Stimulated activated CD8-positive, alpha-beta memory T cell treated with anti-CD3 and anti-CD28 coated beads, Interleukin-4, amount 100 ng/mL, for 4 hours (primary cell): ENCODE results near the gene EXOC3L4.
"Not testable (repeated sequence)": the region's sequence is repeated elsewhere in the genome, so short reads cannot be mapped to it uniquely, and the experiment has no call there.

Experiments
- DNase-seq, 2 donors: peaks; one replicate each; pipeline ENCODE4 v3.0.0-alpha.2; 2020; ENCODE audit warnings: low read depth in 2 of 2, low spot score in 1 of 2

The EXOC3L4 gene

DNA sequence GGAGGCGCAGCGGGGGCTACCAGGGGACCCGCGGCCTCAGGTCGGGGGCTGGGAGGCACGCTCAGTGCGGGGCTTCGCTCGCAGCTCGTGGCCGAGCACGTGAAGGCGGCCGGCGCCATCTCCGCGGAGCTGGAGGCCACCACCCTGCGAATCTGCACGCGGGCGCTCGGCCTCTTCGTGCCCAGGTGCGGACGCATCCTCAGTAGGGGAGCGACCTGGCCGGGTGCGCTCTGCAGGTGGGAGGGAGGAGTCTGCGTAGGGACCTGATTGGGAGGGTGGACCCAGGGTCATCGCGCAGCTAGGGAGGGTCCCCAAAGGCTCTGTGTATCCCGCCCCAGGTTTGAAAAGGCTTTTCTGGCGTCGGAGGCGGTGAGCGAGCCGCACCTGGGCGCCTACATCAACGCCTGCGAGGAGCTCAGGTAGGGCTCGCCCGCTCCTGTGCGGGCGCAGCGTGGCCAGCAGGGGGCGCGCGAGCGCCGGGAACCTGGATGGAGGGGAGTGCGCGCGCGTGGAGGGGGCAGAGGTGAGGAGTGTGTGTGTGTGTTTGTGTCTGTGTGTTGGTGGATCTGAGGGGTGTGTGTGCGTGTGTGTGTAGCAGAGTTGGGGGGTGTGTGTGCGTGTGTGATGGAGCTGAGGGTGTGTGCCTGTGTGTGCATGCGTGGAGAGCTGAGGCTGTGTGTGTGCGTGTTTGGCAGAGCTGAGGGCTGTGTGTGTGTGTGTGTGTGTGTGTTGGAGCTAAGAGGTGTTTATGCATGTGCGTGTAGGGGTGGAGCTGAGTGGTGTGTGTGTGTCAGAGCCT is 10.3 kb downstream of the EXOC3L4 start:
- DNase-seq = peak; percentile 32 to 52

DNA sequence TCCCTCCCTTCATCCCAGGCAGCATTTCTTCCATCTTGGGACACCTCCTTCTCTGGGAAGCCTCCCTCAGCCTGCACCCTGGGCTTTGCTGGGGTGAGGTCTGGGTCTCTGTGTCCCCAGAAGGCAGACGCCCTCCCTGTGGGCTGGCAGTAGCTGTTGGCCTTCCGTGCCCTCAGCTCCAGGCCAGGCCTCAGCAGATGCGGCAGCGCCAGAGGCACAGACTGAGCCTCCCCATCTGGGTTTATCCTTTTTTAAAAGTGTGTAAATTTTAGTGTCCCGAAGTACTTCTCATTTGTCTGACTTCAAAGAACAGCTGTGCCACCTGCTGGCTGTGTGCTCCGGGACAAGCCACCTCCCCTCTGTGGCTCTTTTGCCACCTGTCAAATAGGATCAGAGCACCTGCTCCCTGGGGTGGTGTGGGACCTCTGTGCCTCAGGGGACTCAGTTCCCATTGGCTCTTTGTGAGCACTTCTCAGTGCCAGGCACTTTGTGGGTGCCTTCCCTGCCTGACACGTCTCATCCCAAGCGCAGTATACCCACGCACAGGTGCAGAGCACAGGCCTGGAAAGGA is 11.1 kb downstream of the EXOC3L4 start:
- DNase-seq = no peak

DNA sequence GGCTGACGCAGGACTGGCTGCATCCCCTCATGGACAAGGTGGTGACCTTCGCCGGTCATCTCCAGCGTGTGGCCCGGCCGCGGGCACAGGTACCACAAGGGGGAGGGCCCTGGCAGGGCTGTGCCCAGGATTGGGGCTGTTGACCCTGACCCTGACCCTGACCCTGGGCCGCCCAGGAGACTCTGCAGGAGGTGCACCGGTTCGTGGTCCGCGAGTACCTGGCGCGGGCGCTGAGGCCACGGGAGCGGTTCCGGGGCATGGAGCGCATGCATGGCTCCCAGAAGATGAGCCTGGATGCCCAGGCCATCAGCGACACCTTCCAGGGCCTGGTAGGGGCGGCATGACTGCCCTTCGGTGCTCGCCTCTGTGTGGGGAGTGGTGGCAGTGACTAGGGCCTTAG is 12.9 kb downstream of the EXOC3L4 start:
- DNase-seq = no peak

DNA sequence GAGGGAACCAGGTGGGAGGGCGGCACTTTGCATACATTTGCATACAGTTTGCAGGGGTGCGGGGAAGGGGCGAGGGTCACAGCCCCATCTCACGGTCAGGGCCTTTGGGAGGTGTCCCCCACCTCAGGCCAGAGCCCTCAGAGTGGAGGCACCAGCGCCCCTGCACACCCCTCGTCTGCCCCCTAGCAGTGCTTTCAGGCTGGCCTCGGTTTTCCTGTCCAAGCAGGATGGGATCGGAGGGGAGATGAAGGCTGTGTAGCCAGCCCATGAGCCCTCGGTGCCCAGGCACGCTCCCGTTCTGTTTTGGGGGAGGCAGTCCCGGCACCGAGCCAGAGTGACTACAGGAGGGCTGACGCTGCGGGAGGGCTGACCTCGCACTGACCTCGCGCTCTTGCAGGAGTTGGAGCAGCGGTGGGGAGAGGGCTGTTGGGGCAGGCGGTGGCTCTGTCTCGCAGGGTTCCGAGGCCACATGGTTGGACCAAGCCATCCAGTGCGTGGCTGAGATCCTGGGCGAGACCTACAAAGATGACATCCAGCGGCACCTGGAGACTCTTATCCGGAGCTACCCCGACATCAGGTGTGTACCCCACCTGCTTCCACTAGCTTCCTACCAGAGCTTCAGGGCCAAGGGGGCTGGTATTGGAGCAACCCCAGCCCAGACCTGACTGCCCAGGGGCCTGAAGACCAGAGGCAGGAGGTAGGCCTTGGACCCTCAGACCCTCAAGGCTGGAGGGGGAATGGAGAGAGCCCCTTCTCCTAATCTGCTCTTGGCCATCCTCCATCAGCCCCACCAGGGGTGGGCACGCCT is 13.6 kb downstream of the EXOC3L4 start:
- DNase-seq = no peak

DNA sequence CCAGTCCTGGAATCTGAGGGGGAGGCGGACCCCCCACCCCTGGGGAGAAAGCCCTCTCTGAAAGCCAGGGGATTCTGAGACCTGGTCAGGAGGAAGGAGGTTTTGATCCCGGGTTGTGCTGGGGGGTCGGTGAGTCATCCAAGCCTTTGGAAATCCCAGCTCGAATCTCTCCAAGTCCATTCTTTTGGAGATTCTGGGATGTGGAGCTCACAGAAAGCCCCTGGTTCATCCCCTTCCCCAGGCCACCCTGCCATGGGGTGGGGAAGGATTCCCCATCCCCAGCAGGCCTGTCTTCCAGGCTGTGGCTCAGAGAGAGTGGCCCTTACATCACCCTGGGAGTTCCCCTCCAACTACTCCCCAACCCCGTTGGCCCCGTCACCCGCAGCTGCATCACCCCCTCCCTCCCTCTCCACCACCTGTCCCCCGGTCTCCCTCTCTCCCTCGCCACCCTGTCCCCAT is 14.3 kb downstream of the EXOC3L4 start:
- no peak for DNase-seq

DNA sequence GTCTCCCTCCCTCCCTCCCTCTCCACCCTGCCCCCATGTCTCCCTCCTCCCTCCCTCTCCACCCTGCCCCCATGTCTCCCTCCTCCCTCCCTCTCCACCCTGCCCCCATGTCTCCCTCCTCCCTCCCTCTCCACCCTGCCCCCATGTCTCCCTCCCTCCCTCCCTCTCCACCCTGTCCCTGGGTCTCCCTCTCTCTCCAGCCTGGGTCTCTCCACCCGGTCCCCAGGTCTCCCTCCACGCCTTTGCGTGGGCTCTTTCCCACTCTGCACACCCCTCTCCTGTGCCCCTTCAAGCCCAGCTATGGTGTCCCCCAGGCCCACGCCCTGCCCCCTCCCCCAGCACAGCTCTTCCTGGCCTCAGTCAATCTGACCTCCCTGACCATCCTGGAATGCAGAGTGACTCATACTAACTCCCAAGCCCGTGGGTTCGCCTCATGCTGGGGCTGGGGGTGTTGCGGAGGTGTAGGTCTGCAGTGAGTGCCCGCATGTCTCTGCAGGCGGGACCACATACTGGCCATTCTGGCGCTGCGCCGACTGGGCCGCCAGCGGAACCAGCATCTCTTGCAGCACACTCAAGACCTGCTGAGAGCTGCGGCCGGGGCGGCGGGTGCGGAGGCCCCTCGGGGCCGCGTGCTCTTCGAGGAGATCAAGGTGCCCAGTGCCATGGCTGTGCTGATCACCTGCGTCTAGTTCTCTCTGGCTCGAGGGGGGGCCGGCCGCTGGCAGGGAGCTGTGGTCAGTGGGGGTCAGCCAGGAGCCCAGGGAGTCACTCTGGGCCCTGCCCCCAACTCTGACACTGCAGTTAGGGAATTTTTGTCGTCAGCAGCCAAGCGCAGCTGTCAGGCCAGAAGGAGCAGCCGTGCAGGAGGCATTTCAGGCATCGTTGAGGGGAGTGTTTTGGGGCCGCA is 15.3 kb downstream of the EXOC3L4 start:
- DNase-seq = no peak

DNA sequence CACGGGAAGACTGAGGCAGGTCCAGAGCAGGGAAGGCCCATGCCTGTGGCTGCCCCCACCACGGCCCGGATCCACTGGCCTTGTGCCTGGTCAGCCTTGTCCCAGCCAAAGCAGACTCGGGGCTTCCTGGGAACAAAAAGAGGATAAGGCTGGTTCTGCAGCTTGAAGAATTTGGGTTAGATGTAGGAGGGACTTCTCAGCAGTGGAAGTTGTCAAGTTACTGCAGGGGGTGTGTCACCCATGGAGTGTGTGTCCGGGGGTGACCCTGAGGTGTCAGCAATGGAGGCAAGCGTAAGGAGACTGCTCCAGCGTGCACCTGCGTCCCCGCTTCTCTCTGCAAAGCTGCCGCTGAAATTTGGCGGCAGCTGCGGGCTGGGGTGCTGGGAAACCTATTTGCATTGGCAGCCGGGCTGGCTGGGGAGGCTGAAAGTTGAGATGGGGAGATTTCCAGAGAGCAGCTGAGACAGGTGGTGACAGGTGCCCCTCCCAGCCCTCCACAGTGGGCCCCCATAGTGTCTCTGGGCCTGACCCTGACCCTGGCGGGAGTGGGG is 16.2 kb downstream of the EXOC3L4 start:
- DNase-seq = no peak

DNA sequence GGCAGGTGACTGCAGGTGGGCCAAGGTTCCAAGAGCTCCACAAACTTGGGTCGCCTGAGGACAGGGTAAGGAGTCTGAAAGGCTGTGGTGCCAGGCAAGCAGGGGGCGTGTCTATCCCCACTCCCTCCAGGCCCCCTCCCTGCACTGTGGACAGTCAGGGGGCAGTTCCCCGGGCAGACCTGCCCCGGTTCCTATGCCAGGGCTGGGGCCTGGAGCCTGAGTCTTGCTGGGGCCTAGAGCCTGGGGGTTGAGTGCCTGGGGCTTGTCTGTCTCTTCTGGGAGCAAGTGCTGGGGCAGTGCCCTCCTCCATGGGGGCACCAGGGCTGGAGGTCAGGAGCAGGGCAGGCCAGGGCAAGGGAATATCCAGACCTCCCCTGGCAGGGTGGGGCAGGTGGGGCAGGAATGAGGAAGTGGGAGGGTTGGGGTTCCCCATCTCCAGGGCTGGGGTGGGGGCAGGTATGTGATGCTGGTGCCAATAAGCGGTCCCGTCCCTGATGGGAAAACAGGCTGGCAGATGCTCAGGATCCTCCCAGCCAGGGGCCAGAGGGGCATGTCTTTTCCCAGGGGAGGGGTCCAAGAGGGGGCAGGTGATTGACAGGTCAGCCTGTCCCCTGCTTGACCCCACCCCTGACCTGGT is 16.8 kb downstream of the EXOC3L4 start:
- DNase-seq = no peak

DNA sequence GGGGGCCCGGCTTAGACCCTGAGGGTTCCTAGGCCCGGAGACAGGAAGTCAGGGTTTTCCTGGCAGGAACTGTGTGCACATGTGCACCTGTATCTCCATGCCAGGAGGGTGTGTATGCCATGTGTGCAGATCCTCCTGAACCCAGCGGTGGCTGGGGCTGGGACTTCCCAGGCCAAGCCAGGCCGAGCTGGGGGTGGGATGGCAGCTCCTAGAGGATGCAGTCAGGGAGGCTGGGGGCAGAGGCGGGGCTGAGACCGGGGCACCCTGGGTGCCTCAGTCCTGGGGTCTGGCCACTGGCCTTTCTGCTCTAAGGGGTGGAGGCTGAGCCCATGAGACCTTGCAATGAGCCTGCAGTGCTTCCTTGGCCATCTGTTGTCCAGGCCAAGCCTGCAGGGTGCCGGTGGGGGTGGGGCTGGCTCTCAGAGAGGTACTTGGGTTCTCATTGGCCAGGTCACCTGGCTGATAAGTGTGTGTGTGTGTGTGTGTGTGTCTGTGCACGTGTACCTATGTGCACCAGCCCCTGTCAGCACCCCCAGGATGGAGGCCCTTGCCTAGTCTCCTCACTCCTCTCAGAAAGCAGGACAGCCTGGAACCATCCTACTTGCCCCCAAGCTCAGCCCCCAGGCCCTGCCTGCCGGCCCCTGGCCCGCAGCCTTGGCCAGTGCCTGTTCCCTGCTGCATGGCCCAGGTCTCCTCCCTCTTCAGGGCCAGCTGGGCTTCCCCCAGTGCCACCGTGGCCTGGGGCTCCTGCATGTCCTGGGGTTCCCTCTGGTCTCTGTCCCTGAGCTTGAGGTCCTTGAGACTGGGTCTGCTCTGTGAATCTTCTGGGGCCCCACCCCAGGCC is 18.1 kb downstream of the EXOC3L4 start:
- DNase-seq = no peak

DNA sequence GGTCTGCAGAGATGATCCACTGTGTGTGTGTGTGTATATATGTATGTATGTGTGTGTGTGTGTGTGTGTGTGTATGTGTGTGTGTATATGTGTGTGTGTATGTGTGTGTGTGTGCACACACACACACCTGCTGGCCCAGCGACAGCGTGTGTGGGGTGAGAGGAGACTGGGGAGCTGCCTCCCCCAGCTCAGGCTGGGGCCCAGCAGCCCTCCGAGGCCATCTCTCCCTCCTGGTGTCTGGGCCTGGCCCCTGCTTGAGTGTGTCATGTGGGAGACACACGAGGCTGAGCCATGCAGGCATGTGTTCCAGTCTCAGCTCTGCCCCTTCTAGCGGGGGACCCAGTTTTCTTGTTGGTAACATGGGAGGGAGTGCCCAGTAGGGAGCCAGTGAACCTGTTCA is 18.8 kb downstream of the EXOC3L4 start:
- no peak for DNase-seq

DNA sequence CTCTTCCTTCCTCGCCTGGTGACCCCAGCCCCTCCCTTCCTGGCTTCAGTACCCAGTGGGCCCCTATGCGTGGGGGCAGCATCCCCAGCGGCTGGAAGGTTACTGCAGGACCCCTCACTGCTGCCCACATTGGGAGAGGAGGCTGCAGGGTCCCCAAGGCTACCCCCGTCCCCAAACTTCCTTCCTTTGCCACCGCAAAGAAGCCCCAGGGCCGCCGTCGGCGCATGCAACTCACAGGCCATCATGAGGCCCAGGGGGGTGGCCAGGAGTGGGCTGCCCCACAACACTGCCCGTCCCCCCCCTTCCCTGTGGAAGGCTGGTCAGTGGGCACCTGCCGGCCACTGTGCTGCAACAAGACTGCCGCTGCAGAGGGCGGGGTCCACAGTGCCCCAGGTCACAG is 19.2 kb downstream of the EXOC3L4 start:
- DNase-seq = no peak

DNA sequence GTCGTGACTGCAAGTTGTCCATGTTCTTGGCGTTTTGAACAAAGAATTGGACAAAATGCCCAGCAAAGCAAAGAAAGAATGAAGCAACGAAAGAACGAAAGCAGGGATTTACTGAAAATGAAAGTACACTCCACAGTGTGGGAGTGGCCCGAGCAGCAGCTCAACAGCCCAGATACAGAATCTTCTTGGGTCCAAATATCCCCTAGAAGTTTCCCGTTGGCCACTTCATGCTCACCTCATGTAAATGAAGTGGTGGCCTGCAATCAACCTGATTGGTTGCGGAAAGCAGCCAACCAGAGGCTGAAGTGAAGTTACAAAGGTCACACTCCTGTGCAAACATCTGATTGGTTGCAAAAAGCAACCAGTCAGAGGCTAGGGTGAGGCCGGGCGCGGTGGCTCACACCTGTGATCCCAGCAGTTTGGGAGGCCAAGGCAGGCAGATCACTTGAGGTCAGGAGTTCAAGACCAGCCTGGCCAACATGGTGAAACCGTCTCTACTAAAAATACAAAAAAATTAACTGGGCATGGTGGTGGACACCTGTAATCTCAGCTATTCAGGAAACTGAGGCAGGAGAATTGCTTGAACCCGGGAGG is 20.7 kb downstream of the EXOC3L4 start:
- DNase-seq = not testable (repeated sequence)

DNA sequence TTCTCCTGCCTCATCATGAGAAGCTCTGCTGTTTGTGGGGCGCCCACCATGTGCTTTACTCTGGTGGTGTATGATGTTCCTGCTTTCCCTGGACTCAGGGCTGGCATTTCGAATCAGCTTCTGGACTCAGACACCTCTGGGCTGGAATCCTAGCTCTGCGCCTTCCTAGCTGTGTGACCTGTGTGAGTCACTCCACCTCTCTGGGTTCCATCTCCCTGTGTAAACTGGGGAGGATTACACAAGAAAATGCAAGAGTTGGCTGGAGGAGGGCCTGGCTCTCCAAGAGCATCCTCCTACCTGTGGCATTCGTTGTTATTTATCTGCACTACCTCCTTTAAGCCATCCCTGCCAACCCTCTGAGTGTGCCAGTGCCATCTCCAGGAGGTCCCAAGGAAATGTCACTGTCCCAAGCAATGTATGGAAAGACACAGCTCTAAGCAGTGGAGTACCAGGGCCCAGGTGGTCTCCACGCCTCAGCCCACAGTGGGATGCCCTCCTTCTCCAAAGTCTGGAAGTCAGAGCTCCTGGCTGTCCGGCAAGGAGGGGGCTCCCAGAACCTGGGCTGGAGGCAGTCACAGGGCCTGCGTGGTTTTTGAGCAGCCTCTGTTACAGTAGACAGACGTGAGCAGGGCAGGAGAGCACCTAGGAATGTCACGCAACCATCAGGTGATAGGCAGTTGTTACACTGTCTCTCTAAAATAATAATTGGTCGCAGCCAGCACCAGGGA is 21.5 kb downstream of the EXOC3L4 start:
- DNase-seq = no peak

DNA sequence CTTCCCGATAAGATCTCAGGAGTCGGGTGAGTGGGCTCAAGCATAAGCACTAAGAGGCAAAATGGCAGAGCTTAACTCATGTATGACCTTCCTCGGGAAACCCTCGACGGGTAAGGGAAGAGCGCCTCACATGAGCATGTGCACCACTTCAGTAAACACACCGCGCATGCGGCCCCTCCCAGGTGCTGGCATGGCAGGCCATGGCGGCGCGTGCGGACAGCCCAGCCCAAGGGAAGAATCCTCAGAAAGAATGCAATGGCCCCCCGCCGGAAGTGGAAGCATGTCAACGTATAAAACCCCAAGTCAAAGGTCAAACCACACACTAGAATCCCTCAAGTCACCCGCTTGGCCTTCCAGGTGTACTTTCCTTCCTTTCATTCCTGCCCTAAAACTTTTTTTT is 22.1 kb downstream of the EXOC3L4 start:
- no peak for DNase-seq

DNA sequence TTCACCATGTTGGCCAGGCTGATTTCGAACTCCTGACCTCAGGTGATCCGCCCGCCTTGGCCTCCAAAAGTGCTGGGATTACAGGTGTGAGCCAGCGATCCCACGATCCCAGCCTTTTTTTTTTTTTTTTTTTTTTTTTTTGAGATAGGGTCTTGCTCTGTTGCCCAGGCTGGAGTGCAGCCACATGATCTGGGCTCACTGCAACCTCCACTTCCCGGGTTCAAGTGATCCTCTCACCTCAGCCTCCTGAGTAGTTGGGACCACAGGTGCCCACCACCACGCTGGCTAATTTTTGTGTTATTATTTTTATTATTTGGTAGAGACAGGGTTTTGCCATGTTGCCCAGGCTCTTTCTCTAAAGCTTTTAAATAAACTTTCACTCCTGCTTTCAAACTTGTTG is 23.0 kb downstream of the EXOC3L4 start:
- not testable (repeated sequence) for DNase-seq

DNA sequence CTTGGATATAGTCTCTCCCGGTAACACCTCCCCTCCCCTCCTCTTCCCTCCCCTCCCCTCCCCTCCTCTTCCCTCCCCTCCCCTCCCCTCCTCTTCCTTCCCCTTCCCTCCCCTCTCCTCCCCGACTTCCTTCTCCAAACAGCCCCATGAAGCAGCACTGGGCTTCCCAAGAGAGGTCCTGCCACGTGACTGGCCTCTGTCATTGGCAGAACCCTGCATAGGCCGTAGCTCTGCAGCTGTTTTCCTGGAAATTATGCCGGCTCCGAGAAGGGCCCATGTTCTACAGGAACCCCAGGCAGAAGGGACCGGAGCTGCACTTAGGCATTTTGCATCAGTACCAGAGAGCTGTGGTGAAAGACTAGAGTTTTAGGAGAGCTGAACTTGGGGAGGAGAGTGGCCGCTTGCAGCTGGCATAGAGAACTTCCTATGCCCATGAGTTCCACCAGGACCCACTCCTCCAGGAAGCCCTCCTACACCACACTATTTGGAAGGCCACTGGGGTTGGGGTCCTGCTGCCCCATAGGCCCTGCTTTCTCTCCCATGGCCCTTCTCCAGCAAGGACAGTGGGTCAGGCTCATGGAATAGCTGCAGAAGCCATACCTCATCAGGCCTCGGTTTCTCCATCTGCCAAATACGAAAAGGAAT is 23.6 kb downstream of the EXOC3L4 start:
- no peak for DNase-seq

DNA sequence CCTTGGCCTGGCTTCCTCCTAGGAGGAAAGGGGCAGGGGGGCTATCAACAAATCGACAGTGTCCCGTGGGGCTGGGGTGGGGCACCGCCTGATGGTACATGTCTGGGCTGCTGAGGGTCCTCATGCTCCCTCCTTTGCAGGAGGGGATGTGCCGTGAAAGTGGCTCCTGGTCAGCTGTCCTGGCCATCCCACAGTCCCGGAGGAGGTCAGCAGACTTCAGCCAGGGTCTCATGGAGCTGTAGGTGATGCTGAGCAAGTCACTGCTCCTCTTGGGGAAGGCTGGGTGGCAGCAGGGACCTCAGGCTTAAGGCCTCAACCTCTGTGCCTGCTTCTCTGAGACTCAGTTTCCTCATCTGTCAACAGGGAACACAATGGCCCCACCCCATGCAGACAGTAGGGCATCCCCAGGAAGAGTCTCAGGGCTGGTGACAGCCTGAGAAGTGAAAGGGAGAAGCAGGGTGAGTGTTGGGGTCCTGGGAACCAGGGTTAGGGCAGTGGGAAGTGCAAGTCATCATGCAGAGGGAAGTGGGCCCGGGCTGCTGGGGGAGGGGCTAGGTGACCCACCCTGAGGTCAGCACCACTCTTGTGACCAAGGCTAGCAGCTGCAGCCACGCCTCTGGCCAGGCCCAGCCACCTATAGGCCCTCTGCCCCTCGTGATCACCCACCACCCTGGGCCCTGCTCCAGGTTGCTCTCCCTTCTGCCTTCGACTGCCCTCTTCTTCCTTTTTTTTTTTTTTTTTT is 24.3 kb downstream of the EXOC3L4 start:
- DNase-seq = no peak
